Ovary (tissue), 3 donors: ENCODE data around the gene PALD1.

Source experiments
- EP300 ChIP-seq: sonication (generic); formaldehyde crosslinking; IDR thresholded peaks from one replicate; pipeline ENCODE4 v1.6.1; 2017; ENCODE audit warnings: antibody characterized with exemption
- POLR2A ChIP-seq: fragments of 450-650 bp; IDR thresholded peaks from one replicate; pipeline ENCODE4 v1.6.1; 2017; ENCODE audit warnings: antibody characterized with exemption, mild to moderate bottlenecking, moderate library complexity
- TF ChIP-seq, protein P1 (sequence below), 3 donors: fragments of 450-650 bp in 2 of 3; fragments of 200-600 bp in 1 of 3; IDR thresholded peaks; one replicate each; pipeline versions ENCODE4 v1.5.1 to v1.8.0; 2016 to 2022; ENCODE audit warnings: antibody characterized with exemption in 3 of 3, mild to moderate bottlenecking in 1 of 3
- donor health status: DM: no; HTN: no; CAD: no.

DNA sequence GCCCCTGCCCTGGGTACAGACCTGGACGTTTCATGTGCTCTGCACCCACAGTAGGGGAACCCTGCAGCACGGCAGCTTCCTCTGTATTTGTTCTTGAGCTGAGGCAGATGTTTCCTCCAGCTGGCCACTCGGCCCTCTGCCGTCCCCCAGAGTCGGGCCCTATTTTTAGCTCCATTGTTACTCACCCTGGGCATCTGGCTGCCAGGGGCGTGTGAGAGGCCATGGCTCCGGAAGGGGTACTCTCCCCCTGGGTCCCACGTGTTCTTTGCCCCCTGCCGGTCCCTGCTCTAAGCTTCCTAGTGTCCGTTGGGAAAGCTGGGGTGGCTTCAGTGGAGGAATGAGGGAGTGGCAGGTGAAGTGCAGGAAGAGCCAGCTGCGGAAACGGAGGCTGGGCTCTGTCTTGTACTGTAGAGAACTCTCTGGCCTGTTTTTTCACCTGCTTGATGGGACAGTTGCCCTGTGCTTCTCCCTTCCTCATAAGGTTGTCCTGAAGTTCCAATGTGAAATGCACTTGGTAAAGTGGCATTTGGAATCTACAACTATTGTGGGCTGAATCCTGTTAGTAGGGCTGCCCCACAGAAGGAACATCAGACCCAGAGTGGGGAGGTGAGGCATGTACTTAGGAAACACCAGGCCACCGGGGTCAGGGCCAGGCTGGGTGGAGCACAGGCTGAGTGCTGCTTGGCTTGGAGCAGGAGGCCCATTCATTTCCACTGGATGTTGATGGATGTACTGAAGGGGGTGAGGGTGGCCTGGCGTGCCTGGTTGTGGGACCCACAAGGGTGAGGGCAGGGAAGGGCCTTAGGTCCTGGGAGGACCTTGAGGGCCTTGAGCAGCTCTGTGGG is 30.6 kb downstream of the PALD1 start:
- TF ChIP-seq POLR2A (no peak), EP300 (no peak)
- TF ChIP-seq, protein P1, sequence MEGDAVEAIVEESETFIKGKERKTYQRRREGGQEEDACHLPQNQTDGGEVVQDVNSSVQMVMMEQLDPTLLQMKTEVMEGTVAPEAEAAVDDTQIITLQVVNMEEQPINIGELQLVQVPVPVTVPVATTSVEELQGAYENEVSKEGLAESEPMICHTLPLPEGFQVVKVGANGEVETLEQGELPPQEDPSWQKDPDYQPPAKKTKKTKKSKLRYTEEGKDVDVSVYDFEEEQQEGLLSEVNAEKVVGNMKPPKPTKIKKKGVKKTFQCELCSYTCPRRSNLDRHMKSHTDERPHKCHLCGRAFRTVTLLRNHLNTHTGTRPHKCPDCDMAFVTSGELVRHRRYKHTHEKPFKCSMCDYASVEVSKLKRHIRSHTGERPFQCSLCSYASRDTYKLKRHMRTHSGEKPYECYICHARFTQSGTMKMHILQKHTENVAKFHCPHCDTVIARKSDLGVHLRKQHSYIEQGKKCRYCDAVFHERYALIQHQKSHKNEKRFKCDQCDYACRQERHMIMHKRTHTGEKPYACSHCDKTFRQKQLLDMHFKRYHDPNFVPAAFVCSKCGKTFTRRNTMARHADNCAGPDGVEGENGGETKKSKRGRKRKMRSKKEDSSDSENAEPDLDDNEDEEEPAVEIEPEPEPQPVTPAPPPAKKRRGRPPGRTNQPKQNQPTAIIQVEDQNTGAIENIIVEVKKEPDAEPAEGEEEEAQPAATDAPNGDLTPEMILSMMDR (IDR thresholded peaks at IDR 0.05): no peak
